ENCODE measurements around the gene CDH8.
A peak's percentile ranks its signal among the peaks of the same experiment; 100 is the strongest.

Gene CDH8

GRCh38 chr16:62022688-62023087, 13.6 kb downstream of the CDH8 start:
- DNase-seq, result no peak

- peak; percentile 50 for DNase-seq
Observed at GRCh38 chr16:62021161-62021581, 15.1 kb downstream of the CDH8 start.

- no peak for DNase-seq
Observed at GRCh38 chr16:62020681-62021080, 15.6 kb downstream of the CDH8 start.

- no peak for DNase-seq
Observed at GRCh38 chr16:62019851-62020250, 16.4 kb downstream of the CDH8 start.

- DNase-seq, result no peak
Observed at GRCh38 chr16:62018301-62019060, 17.8 kb downstream of the CDH8 start.

- no peak for DNase-seq
Observed at GRCh38 chr16:62014319-62014923, 21.8 kb downstream of the CDH8 start.

GRCh38 chr16:62010186-62010585, 26.1 kb downstream of the CDH8 start:
- DNase-seq, result no peak

GRCh38 chr16:61998460-61998859, 37.8 kb downstream of the CDH8 start:
- no peak for DNase-seq

GRCh38 chr16:61993108-61993507, 43.1 kb downstream of the CDH8 start:
- no peak for DNase-seq

- DNase-seq, result no peak
Observed at GRCh38 chr16:61987474-61988012, 48.7 kb downstream of the CDH8 start.

- DNase-seq, result no peak
Observed at GRCh38 chr16:61969077-61969382, 67.2 kb downstream of the CDH8 start.

GRCh38 chr16:61968242-61969076, 67.8 kb downstream of the CDH8 start:
- no peak for DNase-seq

GRCh38 chr16:61957075-61957855, 79.0 kb downstream of the CDH8 start:
- DNase-seq, result no peak

GRCh38 chr16:61952841-61953240, 83.4 kb downstream of the CDH8 start:
- DNase-seq, result no peak

- no peak for DNase-seq
Observed at GRCh38 chr16:61948414-61948813, 87.8 kb downstream of the CDH8 start.

GRCh38 chr16:61946019-61946418, 90.2 kb downstream of the CDH8 start:
- no peak for DNase-seq

- DNase-seq, result no peak
Observed at GRCh38 chr16:61945511-61945910, 90.7 kb downstream of the CDH8 start.

GRCh38 chr16:61944004-61944403, 92.2 kb downstream of the CDH8 start:
- no peak for DNase-seq

- DNase-seq, result no peak
Observed at GRCh38 chr16:61940611-61941010, 95.6 kb downstream of the CDH8 start.

GRCh38 chr16:61937646-61938045, 98.6 kb downstream of the CDH8 start:
- no peak for DNase-seq

GRCh38 chr16:61936522-61936921, 99.7 kb downstream of the CDH8 start:
- no peak for DNase-seq

GRCh38 chr16:61934601-61935000, 101.6 kb downstream of the CDH8 start:
- DNase-seq, result no peak

GRCh38 chr16:61929776-61930175, 106.5 kb downstream of the CDH8 start:
- no peak for DNase-seq
